Lung (tissue), 12 donors: ENCODE measurements around the gene NIPBL. TPM values are rescaled to one million over a fixed set of nuclear protein-coding genes. Genes with fewer than 3 reads are reported as not detected.
"Not testable (repeated sequence)": the region's sequence is repeated elsewhere in the genome, so short reads cannot be mapped to it uniquely, and the experiment has no call there.

Experiments used
- ATAC-seq: fragments of 200-7000 bp; cut with Tn5 transposase; one replicate; pipeline ENCODE4 v1.9.1; 2020; ENCODE audit warnings: moderate number of reproducible peaks; ENCODE audit not compliant: insufficient read depth, low FRiP score
- DNase-seq, 3 donors: peaks; one replicate each; pipeline ENCODE4 v3.0.0-alpha.2; 2013 to 2017
- H3K27ac ChIP-seq, 2 donors: one replicate each; pipeline ENCODE4 v1.5.1; 2013; ENCODE audit warnings: mild to moderate bottlenecking in 2 of 2, moderate library complexity in 2 of 2, control low read depth in 1 of 2, inconsistent platforms in 1 of 2, low read depth in 1 of 2, low read length in 1 of 2
- H3K27me3 ChIP-seq, 3 donors: one replicate each; pipeline ENCODE4 v1.5.1; 2013; ENCODE audit warnings: low read length in 2 of 3; ENCODE audit not compliant: control insufficient read depth in 3 of 3, insufficient read depth in 3 of 3
- H3K36me3 ChIP-seq, 4 donors: one replicate each; pipeline ENCODE4 v1.5.1; 2013; ENCODE audit warnings: low read length in 4 of 4, mild to moderate bottlenecking in 1 of 4, moderate library complexity in 1 of 4; ENCODE audit not compliant: control insufficient read depth in 4 of 4, insufficient read depth in 4 of 4
- H3K4me1 ChIP-seq, 5 donors: one replicate each; pipeline ENCODE4 v1.5.1; 2013; ENCODE audit warnings: low read length in 5 of 5, mild to moderate bottlenecking in 2 of 5, moderate library complexity in 1 of 5; ENCODE audit not compliant: control insufficient read depth in 5 of 5, insufficient read depth in 5 of 5
- H3K4me3 ChIP-seq: one replicate; pipeline ENCODE4 v1.5.1; 2013; ENCODE audit warnings: mild to moderate bottlenecking, control low read depth, moderate library complexity
- H3K9ac ChIP-seq, 2 donors: one replicate each; pipeline ENCODE4 v1.5.1; 2013; ENCODE audit warnings: low read length in 2 of 2, control low read depth in 1 of 2; ENCODE audit not compliant: insufficient read depth in 1 of 2
- H3K9me3 ChIP-seq, 4 donors: one replicate each; pipeline ENCODE4 v1.5.1; 2013; ENCODE audit warnings: low read length in 3 of 4, mild to moderate bottlenecking in 1 of 4, moderate library complexity in 1 of 4; ENCODE audit not compliant: control insufficient read depth in 4 of 4, insufficient read depth in 3 of 4
- CTCF ChIP-seq: IDR thresholded peaks from 2 replicates; pipeline ENCODE4 v1.5.1; 2012; ENCODE audit warnings: mild to moderate bottlenecking; ENCODE audit errors: control extremely low read depth, extremely low read depth
- WGBS, 2 donors: extraction: QIAGEN DNeasy Blood & Tissue Kit; methylation state at CpG; one replicate each; pipeline ENCODE4 v1.1.7; 2013; 5-methylcytosine and 5-hydroxymethylcytosine counted together
- polyA plus RNA-seq, 2 donors: library from polyadenylated mRNA; stranded (reverse); fragments of 200-250 nt; gene quantifications; one replicate each; pipeline ENCODE4 v1.2.1, GENCODE V29; 2013
- total RNA-seq, 2 donors: library from RNA; depleted of rRNA in 1 of 2; stranded (reverse); fragments of >200 nt in 1 of 2; gene quantifications; one replicate each; pipeline ENCODE4 v1.2.1, GENCODE V29; 2014 to 2021
- donor health status: control.
- donor health status: control.
- donor health status: Bipolar disorder and iron deficiency.
- donor health status: healthy.
- donor health status: DM: yes; HTN: yes; CAD: no.

The NIPBL gene
- total and polyA plus RNA-seq, 4 donors = 13.7 to 124 (median 32.4) TPM

GRCh38 chr5:37075399-37075950 is 198.9 kb downstream of the NIPBL start:
- no peaks in the 10 kb centered on the region for H3K4me1 ChIP-seq
- H3K27me3 ChIP-seq = no peaks in the 10 kb centered on the region
- peaks cover 0 to 8% (median 4%) of the 10 kb centered on the region in 4 donors for H3K36me3 ChIP-seq
- ATAC-seq (no peak), DNase-seq (no peak)
- no peak for TF ChIP-seq CTCF
- H3K4me3 ChIP-seq = no peak overlapping the region
- no peak overlapping the region for H3K27ac ChIP-seq
- H3K9me3 ChIP-seq = no peaks in the 10 kb centered on the region
- 88 to 95% methylated on average over 3 of the region's 3 CpGs for WGBS, 2 donors
- H3K9ac ChIP-seq = no peak overlapping the region

- Histone ChIP-seq H3K4me1 (no peaks in the 10 kb centered on the region), H3K9me3 (no peaks in the 10 kb centered on the region), H3K27me3 (no peaks in the 10 kb centered on the region), H3K4me3 (no peak overlapping the region), H3K27ac (no peak overlapping the region), H3K9ac (no peak overlapping the region), H3K36me3 (peaks cover 0 to 8% (median 4%) of the 10 kb centered on the region in 4 donors)
- ATAC-seq (no peak), DNase-seq (no peak)
- 86 to 92% methylated on average over 1 of the region's 1 CpG for WGBS, 2 donors
- no peak for TF ChIP-seq CTCF
Measured at GRCh38 chr5:37077146-37077545, 200.6 kb downstream of the NIPBL start.

DNA sequence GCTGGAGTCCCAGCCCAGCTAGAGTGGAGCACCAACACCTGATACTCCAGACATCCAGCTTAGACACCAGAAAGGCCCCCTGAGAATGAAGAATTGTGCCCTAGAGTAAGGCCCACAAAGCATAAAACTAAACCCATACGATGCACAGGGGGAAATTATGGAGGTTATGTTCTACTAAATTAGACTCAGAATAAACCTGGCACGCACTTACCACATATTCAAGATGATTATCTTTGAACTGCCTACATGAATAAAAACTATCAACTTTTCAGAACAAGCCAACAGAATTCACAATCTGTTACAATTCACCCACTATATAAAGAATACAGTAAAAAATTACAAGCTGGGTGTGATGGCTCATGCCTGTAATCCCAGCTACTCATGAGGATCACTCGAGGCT is 204.1 kb downstream of the NIPBL start:
- Histone ChIP-seq H3K4me3 (no peak overlapping the region), H3K9ac (no peak overlapping the region), H3K27me3 (no peaks in the 10 kb centered on the region), H3K9me3 (no peaks in the 10 kb centered on the region), H3K36me3 (peaks cover 3 to 10% (median 6%) of the 10 kb centered on the region in 4 donors), H3K4me1 (no peaks in the 10 kb centered on the region), H3K27ac (no peak overlapping the region)
- no peak for TF ChIP-seq CTCF
- 93 to 94% methylated on average over 3 of the region's 3 CpGs for WGBS, 2 donors
- ATAC-seq (no peak), DNase-seq (no peak)

DNA sequence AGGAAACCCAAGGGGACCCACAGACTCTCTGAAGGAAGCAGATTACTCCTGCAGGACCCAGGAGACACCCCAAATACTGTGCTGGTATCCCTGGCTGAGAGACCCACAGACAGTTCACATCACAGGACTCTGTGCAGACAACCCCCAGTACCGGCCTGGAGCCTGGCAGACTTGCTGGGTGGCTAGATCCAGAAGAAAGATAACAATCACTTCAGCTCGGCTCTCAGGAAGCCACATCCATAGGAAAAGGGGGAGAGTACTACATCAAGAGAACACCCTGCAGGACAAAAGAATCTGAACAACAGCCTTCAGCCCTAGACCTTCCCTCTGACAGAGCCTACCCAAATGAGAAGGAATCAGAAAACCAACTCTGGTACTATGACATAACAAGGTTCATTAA is 206.4 kb downstream of the NIPBL start:
- H3K9me3 ChIP-seq = not testable (repeated sequence)

DNA sequence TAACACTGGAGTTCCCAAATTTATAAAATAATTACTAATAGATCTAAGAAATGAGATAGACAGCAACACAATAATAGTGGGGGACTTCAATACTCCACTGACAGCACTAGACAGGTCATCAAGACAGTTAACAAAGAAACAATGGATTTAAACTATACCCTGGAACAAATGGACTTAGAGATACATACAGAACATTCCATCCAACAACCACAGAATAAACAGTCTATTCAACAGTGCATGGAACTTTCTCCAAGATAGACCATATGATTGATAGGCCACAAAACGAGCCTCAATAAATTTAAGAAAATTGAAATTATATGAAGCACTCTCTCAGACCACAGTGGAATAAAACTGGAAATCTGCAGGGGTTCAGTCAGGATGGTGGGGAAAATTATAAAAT is 209.5 kb downstream of the NIPBL start:
- not testable (repeated sequence) for H3K4me3 ChIP-seq, H3K36me3 ChIP-seq, DNase-seq, H3K9ac ChIP-seq, H3K9me3 ChIP-seq, H3K27me3 ChIP-seq, H3K27ac ChIP-seq, ATAC-seq, H3K4me1 ChIP-seq
- 83 to 87% methylated on average over 1 of the region's 1 CpG for WGBS, 2 donors

More for the DNA sequence above, 206.4 kb downstream of the NIPBL start:
- H3K4me3 ChIP-seq, DNase-seq, H3K27ac ChIP-seq, H3K4me1 ChIP-seq, H3K9ac ChIP-seq, H3K27me3 ChIP-seq, ATAC-seq: not testable (repeated sequence)
- 51 to 62% methylated on average over 2 of the region's 2 CpGs for WGBS, 2 donors
- peaks cover 3 to 13% (median 5%) of the 10 kb centered on the region in 4 donors for H3K36me3 ChIP-seq
